ENCODE measurements around the gene SLC12A5.

The SLC12A5 gene

DNA sequence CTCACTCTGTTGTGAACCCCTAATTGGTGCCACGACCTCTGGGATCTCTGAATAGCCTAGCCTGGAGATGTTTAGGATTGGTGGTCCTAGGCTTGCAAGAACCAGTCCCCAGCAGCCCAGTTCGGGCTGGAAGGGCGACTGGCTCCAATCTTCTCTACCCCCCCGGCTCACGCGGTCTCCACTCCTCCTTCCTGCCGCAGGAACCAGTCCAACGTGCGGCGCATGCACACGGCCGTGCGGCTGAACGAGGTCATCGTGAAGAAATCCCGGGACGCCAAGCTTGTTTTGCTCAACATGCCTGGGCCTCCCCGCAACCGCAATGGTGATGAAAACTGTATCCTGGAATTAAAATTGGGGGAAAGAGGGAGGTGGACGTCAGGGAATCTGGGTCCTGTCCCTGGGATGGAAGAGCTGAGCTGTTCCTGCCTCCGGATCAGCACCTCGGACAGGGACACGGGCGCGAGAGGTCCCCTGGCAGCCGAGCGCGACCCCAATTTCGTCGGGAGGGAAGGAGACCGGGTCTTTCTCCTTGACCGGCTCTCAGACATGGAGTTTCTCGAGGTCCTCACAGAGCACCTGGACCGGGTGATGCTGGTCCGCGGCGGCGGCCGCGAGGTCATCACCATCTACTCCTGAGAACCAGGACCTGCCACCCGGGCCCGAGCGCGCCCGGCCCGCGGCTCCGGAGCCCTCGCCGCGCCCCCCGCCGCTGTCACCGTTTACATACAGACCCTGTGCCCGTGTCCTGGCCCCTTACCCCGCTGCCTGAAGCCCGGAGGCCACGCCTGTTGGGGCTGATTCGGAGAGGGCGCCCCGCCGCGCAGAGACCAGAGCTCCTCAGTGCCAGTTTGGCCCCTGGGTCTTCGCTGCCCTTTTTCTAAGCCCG, 28.2 kb downstream of the SLC12A5 start:
- peak; percentile 49 for DNase-seq

DNA sequence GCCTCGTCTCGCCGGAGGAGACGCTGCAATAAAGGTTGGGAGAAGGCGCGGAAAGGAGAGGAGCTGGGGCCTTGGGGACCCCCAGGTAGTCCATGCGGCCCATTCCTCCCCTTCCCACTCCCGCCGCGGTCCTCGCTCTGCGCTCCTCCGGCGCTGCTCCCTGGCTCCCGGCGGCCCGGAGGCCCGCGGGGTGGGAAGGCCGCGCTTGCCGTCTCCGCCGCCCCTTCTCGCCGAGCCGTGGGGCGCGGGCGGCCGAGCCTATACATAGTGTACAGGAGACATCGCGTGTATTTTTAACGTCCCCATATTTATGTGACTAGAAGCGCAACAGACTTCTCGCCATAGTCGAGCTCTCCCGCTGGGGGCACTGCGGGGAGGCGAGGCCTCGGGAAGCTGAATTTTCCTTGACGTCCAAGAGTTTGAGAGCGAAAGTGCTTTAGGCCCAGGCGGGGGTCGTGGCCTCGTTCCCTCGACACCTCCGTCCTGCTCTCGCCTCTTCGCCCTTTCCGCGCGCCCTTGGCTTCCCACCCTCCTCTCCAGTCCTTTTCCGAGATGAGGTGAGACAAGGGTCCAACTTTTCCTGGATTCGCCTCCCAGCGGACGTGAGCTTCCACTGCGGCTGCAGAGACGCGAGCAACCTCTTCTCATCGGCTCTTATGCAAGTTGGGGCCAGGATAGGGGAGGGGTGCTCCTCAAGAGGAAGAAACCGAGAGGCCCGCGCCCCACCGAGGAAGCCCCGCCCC, 29.0 kb downstream of the SLC12A5 start:
- DNase-seq, result peak; percentile 40

- no peak for DNase-seq
These were observed 29.7 kb downstream of the SLC12A5 start for GRCh38 chr20:46058599-46059281.

GRCh38 chr20:46060301-46060881, 31.4 kb downstream of the SLC12A5 start:
- DNase-seq, result no peak

DNA sequence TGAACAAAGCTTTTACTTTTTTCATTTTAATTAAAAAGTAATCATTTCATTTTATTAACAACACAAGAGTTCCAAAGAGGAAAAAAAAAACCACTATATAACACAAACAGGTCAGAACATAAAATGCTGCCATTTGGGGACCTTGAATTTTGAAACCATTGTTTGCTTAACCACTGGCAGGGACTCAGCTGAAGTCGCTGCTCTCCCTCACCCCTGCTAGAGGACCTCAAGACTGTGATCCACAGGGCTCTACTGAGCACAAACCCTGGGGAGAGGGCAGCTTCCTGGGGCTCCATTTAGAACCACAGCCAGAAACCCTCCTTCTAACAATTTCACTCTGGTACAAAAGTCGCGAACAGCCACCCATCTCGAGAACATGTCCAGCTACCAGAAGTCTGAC, 32.0 kb downstream of the SLC12A5 start:
- no peak for DNase-seq

DNA sequence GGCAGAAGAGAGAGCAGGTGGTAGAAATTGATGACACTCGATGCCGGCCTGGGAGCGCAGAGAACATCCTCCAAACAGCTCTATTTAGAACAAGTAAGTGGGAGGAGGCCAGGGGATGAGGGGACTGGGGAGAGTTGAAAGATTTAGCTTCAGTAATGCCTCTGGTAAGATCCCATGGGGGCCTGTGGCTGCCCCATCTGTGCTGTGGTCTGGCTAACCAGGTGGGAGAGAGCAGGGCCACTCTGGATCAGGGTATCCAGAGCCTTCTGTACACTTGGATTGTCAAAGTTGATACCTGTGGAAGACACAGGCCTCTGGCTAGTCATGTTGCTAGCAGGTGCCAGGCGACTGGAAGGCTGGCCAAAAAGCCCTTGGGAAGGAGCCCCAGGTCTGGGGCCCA, 33.1 kb downstream of the SLC12A5 start:
- DNase-seq, result no peak

DNA sequence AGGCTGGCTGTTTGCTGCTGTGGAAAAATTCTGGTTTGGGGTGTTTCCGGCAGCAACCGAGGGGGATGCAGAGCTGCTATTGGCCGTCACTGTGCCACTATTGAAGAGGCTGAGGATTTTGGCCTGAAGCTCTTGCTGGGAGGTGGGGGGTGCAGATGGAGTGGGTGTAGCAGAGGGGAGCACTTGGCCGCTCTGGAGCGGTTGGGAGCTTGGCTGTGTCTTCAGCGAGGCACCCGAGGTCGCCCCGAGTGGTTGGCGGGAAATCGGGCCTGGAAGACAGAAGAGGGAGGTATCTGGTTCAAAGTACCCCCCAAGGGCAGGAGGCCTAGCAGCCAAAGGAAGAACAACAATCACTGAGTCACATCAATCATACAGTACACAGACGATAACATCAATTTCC, 33.6 kb downstream of the SLC12A5 start:
- DNase-seq, result no peak

DNA sequence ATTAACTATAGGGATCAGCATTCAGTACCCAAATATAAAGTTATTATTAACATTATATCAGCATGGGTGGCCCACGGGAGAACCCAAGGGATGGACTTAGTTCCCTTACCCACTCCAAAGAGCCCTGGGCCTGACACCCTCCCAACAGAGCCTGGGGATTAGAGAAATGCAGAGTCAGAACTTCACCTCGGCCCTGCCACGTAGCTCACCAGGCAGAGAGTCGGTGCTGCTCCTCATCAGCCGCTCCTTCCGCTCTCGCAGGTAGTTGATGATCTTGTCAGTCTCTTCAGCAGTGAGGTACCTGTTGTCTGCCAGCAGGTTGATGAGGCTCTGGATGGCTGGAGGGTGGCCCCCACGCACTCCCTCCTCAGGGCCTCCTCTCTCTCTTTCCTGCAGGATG, 34.1 kb downstream of the SLC12A5 start:
- no peak for DNase-seq

DNA sequence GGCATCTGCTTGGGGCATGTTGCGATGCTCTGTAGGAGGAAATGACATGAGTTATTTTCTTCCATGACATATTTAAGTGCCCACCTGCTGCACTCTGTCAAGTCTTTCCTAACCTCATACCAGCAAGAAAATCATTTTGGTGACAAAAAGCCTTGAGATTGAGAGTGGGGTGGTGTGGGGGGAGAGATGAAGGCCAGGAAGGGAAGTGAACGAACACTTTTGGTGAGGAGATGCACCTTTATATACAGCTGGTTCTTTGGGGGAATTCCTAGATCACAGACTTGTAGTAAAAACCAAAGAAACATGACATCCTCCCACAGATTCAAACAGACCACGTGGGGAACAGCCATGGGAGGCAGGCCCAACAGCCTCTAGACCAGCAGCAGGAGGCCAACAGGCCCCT, 34.6 kb downstream of the SLC12A5 start:
- no peak for DNase-seq

DNA sequence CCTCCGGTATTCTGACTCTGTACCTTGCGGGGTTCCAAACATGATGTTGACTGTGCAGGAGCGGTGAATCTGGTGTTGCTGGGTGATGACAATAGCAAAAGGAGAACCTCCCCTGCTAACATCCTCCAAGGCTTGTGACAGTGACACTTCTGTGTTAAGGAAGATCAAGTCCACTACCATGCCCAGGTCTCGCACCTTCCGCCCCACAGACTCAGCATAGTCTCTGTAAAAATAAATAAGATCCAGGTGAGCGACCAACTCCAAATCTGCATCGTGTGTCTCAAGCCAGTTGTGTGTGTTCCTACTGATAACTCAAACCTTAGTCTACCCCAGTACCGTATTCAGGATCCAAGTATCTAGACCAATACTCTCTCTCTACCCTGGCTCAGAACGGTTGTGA, 36.0 kb downstream of the SLC12A5 start:
- no peak for DNase-seq

DNA sequence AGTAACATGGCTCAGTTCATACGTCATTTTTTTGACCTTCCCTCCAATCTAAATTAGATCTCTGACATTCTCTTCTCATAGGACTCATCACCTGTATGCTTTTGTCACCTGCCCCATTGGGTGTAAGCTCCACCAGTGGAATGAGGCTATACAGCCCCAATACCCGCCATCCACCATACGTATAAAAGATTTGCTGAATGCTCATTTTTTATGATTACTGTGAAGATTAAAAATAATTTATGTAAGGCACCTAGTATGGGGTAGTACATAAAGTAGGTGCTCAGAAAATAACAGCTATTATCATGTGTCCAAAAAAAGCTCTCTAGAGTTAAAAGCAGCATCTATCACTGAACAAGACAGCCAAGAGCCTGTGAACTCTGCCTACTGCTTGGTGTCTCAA, 36.7 kb downstream of the SLC12A5 start:
- no peak for DNase-seq

DNA sequence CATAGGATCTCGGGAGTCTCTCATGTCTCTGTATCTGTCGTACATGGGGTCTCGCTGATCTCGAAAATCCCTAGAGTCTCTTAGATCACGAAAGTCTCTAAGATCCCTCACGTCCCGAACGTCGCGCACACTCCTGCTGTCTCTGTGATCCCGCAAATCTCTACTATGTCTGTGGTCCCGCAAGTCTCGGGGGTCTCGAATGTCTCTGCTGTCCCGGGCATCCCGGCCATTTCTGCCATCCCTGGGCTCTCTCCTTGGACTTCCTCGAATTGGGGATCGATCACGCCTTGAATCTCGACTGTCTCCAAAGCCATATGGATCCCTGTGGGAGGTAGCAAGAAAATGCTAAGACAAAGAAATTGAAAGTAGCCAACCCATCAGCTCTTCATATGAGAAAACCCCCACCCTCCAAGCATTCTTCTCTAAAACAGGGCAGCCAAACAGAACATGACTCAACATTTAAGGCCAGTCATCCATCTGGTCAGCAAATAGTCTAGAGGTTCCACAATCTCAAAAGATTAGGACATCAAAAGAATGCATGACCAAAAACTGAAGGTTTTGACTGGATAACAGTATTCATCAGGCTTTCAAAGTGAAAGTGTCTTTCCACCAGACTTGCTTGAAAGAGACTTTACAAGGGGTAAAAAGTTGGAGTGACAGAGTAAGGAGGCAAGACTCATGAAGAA, 41.3 kb downstream of the SLC12A5 start:
- no peak for DNase-seq

- DNase-seq, result no peak
These were observed 42.6 kb downstream of the SLC12A5 start for GRCh38 chr20:46071573-46071972.

DNA sequence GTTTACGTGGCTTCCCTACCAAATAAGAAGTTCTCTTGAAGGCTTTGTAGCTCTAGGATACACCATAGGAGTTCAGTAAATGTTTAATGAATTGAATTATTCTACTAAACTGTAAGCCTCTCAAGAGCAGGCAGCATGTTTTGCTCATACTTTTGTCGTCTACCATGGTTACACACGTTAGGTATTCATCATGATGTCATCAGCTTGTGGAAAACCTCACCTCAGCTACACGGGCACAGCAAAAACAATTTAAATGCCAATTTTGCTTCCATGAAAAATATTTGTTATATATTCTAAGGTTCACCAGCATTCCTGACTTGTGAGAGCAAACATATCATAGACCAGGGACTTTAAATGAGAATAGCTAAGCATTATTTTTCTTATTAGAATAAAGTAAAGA, 44.0 kb downstream of the SLC12A5 start:
- DNase-seq, result no peak

- no peak for DNase-seq
These were observed 44.4 kb downstream of the SLC12A5 start for GRCh38 chr20:46073443-46073842.

DNA sequence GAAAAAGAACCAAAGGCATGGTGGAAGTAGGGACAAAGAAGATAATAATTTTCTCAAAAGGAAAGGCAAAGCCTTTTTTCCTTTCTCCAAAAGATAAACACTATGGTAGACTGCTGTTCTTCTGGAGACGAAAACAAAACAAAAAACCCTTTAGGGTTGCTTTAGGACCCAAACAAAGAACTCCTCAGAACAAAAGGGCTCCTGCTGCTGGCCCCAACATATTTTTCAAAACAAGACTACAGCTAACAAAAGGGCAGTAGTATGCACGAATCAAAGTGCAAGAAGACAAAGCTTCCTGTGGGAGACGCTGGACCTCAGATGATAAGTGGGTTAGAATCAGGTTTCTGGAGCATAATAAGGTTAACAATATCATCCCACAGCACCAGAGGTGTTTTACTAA, 45.0 kb downstream of the SLC12A5 start:
- no peak for DNase-seq

DNA sequence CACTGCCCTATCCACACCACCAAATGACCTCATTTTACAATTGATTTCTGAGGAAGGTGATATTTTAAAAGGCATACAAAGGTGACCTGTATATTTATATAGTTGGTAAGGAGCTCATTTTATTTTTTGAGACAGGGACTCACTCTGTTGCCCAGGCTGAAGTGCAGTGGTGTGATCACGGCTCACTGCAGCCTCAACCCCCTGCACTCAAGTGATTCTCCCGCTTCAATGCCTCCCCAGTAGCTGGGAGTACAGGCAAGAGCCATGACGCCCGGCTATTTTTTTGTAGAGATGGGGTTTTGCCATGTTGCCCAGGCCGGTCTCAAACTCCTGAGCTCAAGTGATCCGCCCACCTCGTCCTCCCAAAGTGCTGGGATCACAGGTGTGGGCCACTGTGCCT, 47.8 kb downstream of the SLC12A5 start:
- no peak for DNase-seq

DNA sequence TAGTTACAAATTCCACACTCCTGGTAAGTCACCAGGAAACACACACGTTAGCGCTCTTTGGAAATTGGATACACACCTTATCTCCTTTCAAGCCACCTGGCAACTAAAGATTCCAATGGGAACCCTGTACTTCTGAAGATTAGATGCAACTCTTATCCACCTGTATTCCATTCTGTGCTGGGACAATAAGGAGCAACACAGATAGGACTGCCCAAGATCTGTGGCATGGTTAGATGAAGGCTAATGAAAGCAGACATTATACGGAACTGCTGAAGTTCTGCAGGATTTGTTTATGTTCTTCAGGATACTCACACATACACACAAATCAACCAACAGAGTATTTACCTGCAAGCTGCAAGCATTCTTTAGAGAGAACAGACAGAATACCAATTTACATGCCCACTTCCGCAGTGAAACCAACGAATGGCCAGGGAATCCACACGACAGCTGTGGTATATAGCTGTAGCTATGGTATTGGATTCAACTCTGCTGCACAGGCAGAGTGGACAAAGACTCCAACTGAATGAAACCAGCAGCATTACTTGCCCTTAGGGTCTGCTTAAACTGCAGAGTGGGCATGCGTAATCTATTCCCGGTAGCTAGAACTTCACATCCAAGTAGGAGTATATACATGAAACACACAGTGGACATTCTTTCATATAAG, 48.8 kb downstream of the SLC12A5 start:
- DNase-seq, result no peak

DNA sequence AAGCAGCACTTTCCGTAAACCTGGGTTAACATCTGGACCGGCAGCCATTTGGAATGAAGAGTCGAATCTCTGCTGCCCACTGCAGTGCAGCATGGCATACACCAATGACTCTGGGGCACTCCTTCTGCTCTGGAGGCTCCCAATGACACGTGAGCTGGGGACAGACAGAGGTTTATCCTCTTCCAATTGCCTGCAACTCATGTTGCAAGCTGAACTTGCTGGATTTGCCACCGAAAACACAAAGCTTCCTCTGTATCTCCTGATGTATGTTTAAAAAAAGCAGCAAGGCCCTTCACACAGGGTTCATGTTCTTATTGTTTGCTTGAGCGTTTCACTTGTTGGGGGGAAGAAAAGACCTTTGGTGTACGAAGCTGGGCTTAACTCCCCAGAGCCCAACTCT, 49.9 kb downstream of the SLC12A5 start:
- no peak for DNase-seq

DNA sequence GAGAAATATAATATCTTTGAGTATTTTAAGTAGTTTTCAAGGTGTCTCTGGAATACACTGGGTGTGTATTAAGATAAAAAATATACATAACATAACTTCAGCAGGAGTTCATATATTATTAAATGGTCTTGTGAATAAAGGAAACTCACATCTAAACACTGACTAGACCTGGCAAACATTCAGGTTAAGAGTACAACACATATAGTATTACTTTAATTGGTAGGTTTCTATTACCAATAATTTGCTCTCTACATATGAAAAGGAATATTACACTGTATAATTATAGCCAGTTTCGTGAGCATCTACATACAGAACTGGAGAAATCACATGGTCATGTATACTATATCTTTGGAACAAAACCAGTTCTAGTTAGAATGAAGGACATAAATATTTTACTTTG, 52.1 kb downstream of the SLC12A5 start:
- DNase-seq, result no peak

DNA sequence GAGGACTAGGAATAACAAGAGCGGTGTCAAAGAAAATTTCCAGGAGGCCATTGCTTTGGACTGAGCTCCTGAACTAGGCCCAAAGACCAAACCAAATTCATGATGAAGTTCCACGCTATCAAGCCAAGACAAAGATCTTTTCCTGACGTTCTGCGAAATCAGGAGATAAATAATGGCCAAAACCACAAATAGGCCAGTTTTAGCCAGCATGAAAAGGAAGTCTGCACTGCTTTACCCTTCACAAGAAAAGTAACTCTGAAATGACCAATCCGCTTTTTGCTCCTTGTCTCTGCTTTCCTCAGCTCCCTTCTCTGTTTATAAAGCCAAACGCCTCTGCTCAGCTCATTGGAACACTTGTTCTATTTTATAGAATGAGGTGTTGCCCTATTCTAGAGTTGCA, 54.1 kb downstream of the SLC12A5 start:
- DNase-seq, result no peak

GRCh38 chr20:46083531-46084061, 54.6 kb downstream of the SLC12A5 start:
- no peak for DNase-seq

Data from stimulated activated CD8-positive, alpha-beta memory T cell treated with anti-CD3 and anti-CD28 coated beads, Interleukin-4, amount 100 ng/mL, for 48 hours (primary cell).